Activated CD4-positive, CD25-positive, alpha-beta regulatory T cell treated with anti-CD3 and anti-CD28 coated beads, Interleukin-2, amount 50 U/mL, for 24 hours (primary cell): Measurements from ENCODE around the gene ARL15.
"Not testable (repeated sequence)": the region's sequence is repeated elsewhere in the genome, so short reads cannot be mapped to it uniquely, and the experiment has no call there.

ENCODE experiments used
- ATAC-seq, 2 donors: fragments of 150-1000 bp; cut with Tn5 transposase; one replicate each; pipeline ENCODE4 v1.10.0; 2021; ENCODE audit warnings: mild to moderate bottlenecking in 1 of 2, moderate library complexity in 1 of 2

ARL15 gene

GRCh38 chr5:54310433-54311175, at the start of gene ARL15:
Gene ARL15, minus strand, starts transcription at chr5:54310573.
- peak; percentile 96 to 97 for ATAC-seq

- no peak for ATAC-seq
Measured at GRCh38 chr5:54360089-54360488, 49.7 kb upstream of the ARL15 start.

- ATAC-seq = no peak
Measured at GRCh38 chr5:54357408-54358058, 47.2 kb upstream of the ARL15 start.

GRCh38 chr5:54353933-54354564, 43.7 kb upstream of the ARL15 start:
- not testable (repeated sequence) for ATAC-seq

GRCh38 chr5:54352580-54352979, 42.2 kb upstream of the ARL15 start:
- ATAC-seq = not testable (repeated sequence)

- ATAC-seq = no peak
Measured at GRCh38 chr5:54347221-54347865, 37.0 kb upstream of the ARL15 start.

- no peak for ATAC-seq
Measured at GRCh38 chr5:54344653-54345052, 34.3 kb upstream of the ARL15 start.

- no peak for ATAC-seq
Measured at GRCh38 chr5:54341971-54342370, 31.6 kb upstream of the ARL15 start.

GRCh38 chr5:54337523-54337922, 27.1 kb upstream of the ARL15 start:
- ATAC-seq = no peak

- ATAC-seq = no peak
Measured at GRCh38 chr5:54332720-54333119, 22.3 kb upstream of the ARL15 start.

GRCh38 chr5:54329731-54330709, 19.6 kb upstream of the ARL15 start:
- ATAC-seq = no peak

GRCh38 chr5:54326662-54327270, 16.4 kb upstream of the ARL15 start:
- no peak for ATAC-seq

GRCh38 chr5:54325610-54326311, 15.4 kb upstream of the ARL15 start:
- no peak for ATAC-seq

- no peak for ATAC-seq
Measured at GRCh38 chr5:54325272-54325609, 14.9 kb upstream of the ARL15 start.

- ATAC-seq = no peak
Measured at GRCh38 chr5:54324651-54325271, 14.4 kb upstream of the ARL15 start.

GRCh38 chr5:54323495-54323894, 13.1 kb upstream of the ARL15 start:
- no peak for ATAC-seq

GRCh38 chr5:54320256-54320655, 9.9 kb upstream of the ARL15 start:
- no peak for ATAC-seq

GRCh38 chr5:54317511-54318260, 7.3 kb upstream of the ARL15 start:
- ATAC-seq = no peak

GRCh38 chr5:54315736-54316528, 5.6 kb upstream of the ARL15 start:
- no peak for ATAC-seq
